A172 (cell line): Measurements from ENCODE around the gene CENPVL1. TPM values are rescaled to one million over a fixed set of nuclear protein-coding genes. Genes with fewer than 3 reads are reported as not detected.
"Not testable (repeated sequence)": the region's sequence is repeated elsewhere in the genome, so short reads cannot be mapped to it uniquely, and the experiment has no call there.

ENCODE experiments used
- DNase-seq: peaks from one replicate; pipeline ENCODE4 v3.0.0-alpha.2; 2015; ENCODE audit warnings: low spot score
- total RNA-seq: library from RNA; depleted of rRNA; stranded (reverse); fragments of >200 nt; shearing (Covaris generic); gene quantifications from 2 replicates; pipeline ENCODE4 v1.2.3, GENCODE V29; 2014; rRNA removed

Gene CENPVL1
- not detected in 2 replicates for total RNA-seq

DNA sequence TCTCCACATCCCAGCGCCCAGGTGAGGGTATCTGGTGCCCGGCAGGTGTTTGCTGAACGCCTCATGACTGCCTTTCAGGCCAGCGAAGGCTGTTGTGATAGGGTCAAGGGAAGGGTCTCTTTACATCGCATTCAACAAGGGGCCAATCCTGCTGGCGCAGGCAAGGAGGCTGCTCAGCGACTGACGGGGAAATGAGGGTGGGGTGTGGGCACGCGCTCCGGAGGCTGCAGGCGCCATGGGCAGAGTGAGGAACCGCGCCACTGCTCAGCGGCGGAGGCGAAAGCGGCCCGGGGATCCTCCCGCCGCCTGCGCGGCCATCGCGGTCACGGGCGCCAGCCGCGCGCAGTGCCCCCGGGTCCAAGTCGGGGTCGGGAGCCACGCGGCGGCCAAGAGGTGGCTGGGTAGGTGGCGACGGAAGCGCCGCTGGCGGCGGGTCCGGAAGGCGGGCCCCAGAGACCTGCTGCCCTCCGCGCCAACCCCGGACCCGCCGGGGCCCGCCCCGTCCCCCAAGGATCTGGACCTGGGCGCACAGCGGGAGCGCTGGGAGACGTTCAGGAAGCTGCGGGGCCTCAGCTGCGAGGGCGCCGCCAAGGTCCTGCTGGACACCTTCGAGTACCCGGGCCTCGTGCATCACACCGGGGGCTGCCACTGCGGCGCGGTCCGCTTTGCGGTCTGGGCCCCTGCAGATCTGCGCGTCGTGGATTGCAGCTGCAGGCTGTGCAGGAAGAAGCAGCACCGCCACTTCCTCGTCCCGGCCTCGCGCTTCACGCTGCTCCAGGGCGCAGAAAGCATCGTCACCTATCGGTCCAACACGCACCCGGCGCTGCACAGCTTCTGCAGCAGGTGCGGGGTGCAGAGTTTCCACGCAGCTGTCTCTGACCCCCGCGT, at the start of gene CENPVL1:
Gene CENPVL1, plus strand, starts transcription at position 236 of the 888 bp plus-strand sequence. Its CDS starts 0 bp downstream, at position 236.
- DNase-seq = not testable (repeated sequence)

GRCh38 chrX:51665981-51666380, 44.3 kb upstream of the CENPVL1 start:
- DNase-seq = no peak

DNA sequence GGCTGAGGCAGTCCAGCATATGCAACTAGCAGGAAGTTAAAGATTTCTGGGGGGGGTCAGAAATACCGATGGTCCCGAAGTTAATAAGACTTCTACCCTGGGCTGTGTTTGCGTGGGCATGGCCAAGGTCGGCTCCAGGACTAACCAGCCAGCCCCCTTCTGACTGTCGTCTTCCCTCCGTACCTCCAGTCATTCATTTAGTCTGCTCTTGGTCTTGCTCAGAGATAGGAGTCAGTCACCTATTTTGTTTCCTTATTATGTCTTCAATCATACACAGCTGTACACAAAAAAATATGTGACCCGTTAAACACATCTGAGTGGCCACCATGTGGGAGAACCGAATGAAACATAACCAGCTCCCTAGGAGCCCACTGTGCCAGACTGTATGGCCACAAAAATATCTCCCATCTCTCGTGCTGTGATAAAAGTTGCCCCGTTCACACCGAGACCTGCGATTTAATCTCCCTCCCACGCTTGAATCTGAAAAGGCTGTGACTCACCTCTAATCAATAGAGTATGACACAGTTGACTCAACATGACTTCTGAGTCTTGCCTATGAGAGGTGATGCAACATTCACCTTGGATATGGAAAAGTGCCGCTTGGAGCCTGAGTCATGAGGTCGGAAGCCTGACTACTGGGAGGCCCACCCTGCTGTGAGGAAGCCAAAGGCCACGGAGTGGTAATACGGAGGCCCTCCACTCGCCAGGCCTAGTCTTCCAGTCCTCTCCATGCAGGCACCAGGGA, 30.5 kb upstream of the CENPVL1 start:
- not testable (repeated sequence) for DNase-seq

- DNase-seq = not testable (repeated sequence)
Measured at GRCh38 chrX:51681808-51682719, 28.2 kb upstream of the CENPVL1 start.

DNA sequence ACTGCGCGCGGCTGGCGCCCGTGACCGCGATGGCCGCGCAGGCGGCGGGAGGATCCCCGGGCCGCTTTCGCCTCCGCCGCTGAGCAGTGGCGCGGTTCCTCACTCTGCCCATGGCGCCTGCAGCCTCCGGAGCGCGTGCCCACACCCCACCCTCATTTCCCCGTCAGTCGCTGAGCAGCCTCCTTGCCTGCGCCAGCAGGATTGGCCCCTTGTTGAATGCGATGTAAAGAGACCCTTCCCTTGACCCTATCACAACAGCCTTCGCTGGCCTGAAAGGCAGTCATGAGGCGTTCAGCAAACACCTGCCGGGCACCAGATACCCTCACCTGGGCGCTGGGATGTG, 27.6 kb upstream of the CENPVL1 start, which contains the start of gene CENPVL2:
Gene CENPVL2, minus strand, starts transcription at position 112 of the 343 bp plus-strand sequence. Its CDS starts 0 bp downstream, at position 112.
- not testable (repeated sequence) for DNase-seq

GRCh38 chrX:51694254-51694653, 16.1 kb upstream of the CENPVL1 start:
- DNase-seq = no peak

DNA sequence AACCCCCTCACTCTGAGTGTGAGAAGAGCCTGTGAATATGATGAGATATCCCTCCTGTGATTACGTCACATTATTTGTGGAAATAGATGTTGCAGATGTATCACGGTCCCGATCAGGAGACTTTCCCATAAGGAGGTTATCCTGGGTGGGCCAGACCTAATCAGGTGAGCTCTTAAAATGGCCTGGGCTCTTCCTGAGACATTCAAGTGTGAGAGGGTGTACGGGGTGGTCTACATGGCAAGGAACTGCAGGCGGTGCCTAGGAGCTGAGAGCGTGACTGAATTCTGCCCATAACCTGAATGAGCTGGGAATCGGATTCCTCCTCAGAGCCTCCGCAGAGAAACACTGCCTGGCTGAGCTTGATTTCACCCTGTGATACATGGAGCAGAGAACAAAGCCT, 12.9 kb upstream of the CENPVL1 start:
- no peak for DNase-seq

GRCh38 chrX:51712943-51713647, 2.8 kb downstream of the CENPVL1 start:
- DNase-seq = not testable (repeated sequence)

- no peak for DNase-seq
Measured at GRCh38 chrX:51728202-51728601, 17.9 kb downstream of the CENPVL1 start.

GRCh38 chrX:51737091-51737490, 26.8 kb downstream of the CENPVL1 start:
- DNase-seq = no peak

DNA sequence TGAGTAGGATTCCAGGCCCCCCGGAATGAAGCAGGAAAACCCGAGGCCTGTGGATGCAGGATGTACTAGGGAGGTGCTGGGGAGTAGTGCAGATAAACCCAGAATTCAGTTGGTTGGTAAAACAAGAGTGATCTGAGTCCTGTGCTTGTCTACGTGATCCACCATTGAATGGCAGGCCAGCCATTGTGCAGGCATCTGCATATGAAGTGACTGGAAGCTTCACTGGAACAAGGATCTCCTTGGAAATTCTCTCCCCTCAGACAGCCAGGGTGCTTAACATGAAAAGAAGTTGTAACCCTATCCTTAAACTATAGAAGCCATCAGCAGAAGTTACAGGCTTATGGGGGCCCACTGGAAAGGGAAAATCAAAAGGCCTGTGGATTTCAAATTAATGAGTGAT, 32.3 kb downstream of the CENPVL1 start:
- DNase-seq = no peak

DNA sequence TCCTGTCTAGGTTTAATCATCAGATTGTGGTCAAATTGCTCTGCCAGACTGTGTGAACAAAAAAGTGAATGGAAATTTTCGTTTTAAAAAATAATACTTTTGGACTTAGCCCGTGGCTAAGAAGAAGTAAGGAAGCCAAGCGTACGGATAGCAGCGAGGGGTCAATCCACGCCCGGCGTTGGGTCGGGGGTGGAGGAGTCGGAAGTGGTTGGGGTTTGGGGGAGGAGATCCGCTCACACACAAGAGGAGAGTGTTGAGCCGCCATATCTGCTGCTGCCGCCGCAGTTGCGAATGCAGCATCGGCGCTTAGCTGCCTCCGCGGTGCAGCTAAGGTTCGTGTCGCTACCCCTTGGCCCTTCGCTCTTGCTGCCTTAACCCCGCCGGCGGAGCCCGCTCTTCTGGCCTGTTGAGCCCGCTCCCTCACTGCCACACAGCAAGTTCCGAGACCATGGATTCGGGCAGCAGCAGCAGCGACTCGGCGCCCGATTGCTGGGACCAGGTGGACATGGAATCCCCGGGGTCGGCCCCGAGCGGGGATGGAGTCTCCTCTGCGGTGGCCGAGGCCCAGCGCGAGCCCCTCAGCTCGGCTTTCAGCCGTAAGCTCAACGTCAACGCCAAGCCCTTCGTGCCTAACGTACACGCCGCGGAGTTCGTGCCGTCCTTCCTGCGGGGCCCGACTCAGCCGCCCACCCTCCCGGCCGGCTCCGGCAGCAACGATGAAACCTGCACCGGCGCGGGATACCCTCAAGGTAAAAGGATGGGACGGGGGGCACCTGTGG, 33.1 kb downstream of the CENPVL1 start, which contains the start of gene GSPT2:
Gene GSPT2, plus strand, starts transcription at position 264 of the 779 bp plus-strand sequence. Its CDS starts 185 bp downstream, at position 449.
- peak; percentile 52 for DNase-seq

GRCh38 chrX:51747671-51748070, 37.4 kb downstream of the CENPVL1 start:
- no peak for DNase-seq

DNA sequence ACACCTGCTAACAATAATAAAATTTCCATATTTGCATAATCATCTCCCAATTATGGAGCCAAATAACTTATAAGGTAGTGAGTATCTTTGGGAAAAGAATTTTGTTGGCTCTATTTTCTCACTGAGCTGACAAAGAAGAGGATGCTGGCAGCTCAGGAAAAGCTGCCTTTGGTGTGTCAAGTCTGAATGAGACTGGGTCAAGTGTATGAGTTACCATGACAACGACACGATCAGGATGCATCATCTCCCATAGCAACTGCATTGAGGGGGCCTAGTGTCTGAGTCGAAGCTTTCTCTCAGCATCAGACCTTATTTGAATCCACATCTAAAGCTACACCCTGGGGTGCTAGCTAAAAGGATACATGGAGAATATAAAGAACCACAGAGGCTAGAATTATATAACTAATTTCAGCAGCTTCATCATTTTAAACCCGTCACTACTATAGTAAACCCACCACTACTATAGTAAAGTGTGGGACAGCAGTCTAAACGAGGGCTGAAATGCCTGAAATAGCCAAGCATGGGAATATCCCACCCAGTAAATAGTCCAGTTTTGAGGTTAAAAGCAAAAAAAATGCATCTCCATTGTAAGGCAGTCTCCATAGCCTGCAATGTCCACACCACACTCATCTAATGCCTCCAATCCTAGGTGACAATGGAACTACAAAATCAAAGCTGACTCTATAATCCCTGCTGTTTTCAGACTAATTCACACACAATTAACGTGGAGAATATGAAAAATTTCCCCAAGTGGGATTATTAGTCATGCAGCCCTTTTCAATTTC, 48.9 kb downstream of the CENPVL1 start:
- DNase-seq = no peak

GRCh38 chrX:51760657-51761056, 50.3 kb downstream of the CENPVL1 start:
- no peak for DNase-seq
